GM19240 (cell line): ENCODE results near the gene ZNRF1.
"Not testable (repeated sequence)": the region's sequence is repeated elsewhere in the genome, so short reads cannot be mapped to it uniquely, and the experiment has no call there.

Experiments used
- DNase-seq: peaks from one replicate; pipeline ENCODE4 v3.0.0; 2011; ENCODE audit warnings: low spot score; ENCODE audit not compliant: insufficient read length

ZNRF1 gene

DNA sequence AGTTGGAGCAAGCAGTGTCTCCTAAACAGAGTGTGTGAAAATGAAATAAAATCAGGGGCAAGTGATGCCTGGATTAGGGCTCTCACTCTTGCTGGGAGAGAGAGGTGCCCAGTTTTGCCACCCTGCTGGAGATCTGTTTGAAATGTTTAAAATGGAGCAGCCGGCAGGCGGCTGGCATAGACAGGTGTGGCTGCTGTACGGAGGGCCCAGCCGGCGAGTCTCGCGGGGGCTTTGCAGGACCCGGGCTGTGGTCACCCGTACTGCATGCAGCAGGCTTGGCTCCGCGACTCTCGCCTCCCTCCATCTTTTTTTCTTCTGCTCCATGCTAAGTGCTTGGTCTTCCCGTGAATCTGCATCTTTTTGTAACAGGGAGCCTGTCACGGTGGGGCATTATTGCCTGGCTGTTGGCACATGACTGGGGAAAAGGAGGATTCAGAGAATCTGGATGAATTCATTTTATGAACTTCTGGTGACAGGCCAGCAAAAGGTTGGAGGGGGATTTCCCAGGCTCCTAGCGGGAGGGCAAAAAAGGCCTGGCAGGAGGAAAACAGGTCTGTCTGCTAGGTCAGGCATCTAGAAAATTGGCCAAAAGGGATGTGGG lies 1.8 kb downstream of the ZNRF1 start:
- no peak for DNase-seq

- DNase-seq, result no peak
Observed at GRCh38 chr16:75002474-75002873, 3.6 kb downstream of the ZNRF1 start.

DNA sequence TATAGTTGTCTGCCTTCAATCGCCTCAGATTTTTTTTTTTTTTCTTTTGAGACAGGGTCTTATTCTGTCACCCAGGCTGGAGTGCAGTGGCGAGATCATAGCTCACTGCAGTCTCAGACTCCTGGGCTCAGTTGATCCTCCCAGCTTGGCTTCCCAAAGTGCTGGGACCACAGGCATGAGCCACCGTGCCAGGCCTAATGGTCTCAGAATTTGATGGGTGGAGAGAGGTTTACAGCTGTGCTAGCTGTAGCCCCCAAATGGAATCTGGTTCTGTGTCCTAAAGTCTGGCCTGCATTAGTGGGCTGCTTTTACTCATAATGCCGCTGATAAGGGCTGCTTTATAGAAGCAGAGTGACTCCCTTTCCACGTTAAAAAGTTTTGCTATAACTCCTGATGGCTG lies 5.1 kb downstream of the ZNRF1 start:
- no peak for DNase-seq

DNA sequence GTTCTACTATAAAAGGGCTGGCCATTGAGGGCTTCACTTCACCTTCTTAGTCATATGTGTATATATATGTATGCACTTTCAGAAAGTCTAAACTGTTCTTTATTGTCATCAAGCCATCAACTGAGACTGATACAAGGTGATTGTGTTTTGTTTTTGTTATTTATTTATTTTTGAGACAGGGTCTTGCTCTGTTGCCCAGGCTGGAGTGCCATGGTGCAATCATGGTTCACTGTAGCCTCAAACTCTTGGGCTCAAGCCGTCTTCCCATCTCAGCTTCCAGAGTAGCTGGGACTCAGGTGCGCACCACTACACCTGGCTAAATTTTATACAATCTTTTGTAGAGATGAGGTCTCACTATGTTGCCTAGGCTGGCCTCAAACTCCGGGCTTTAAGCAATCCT lies 5.6 kb downstream of the ZNRF1 start:
- DNase-seq, result no peak

GRCh38 chr16:75005697-75006096 lies 6.9 kb downstream of the ZNRF1 start:
- no peak for DNase-seq

- no peak for DNase-seq
Observed at GRCh38 chr16:75007443-75007842, 8.6 kb downstream of the ZNRF1 start.

DNA sequence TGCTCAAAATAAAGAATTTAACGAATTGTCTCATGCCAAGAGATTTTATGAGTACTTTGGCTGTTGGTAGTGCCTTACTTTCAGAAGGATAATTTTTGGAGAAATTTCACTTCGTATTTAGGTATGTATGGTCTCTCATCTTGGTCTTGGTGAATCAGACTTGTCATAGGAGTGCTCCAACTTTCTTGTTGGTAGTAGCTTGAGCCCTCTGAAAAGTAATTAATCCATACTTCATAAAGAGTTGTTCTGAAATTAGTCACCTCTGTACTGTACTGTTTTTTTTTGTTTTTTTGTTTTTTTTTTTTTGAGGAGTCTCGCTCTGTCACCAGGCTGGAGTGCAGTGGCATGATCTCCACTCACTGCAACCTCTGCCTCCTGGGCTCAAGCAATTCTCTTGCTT lies 11.6 kb downstream of the ZNRF1 start:
- DNase-seq, result no peak

GRCh38 chr16:75011634-75012307 lies 12.9 kb downstream of the ZNRF1 start:
- no peak for DNase-seq

DNA sequence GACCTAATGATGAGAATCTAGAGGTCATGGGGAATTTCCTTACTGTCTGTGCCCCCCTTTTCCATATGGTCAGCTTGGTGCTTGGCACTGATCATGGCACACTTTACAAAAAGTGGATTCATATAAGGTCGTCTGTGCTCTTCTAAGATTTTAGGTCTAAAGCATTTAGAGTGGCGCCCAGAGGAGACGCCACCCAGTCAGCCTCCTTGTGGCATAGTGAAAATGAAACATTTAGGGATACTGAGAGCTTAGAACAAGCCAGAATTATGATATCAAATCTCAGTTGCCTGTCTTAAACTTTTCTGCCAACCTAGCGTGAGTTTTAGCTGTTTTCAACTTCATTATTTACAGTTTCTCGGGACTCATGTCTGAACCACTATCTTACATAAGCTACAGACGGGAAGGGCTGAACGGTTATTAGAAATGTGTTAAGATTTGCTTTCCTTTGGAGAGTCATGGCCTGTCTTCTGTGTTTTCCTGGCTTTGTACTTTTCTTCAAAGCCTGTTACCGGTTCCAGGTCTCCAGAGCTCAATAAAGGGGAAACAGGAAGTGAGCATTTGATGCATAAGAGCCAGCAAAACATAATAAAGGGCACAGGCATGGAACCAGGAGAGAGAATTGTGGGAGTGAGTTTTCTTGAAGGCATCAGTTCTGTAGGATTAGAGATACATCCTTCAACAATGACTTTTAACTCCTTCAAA lies 13.7 kb downstream of the ZNRF1 start:
- no peak for DNase-seq

DNA sequence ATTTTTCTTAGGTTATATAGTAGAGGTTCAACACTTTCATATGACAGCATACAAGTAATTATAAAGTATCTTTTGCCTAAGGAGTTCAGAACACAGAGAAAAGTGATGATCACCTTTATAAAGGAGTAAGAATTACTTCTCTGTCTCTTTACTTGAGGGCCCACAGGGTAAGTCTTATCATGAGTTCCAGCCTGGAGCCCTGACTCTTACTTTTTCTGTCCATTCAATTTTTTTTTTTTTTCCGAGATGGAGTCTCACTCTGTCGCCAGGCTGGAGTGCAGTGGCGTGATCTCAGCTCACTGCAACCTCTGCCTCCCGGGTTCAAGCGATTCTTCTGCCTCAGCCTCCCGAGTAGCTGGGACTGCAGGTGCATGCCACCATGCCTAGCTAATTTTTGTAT lies 14.3 kb downstream of the ZNRF1 start:
- not testable (repeated sequence) for DNase-seq

DNA sequence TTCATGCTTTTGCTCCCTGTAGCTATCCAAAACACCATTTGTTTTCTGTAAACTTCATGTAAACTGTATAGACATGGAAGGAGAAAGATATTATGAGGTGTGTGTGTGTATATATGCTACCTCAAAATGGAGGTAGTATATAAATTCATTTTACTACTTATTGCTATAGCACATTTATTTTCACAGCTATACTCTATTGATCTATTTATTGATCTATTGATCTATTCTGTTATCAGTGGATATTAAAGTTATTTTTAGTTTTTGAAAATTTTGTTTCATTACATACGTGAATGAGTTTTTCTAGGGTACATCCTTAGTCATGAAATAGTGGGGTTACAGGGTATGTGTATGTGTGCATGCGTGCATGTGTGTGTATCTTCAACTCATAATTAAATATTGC lies 15.5 kb downstream of the ZNRF1 start:
- no peak for DNase-seq

DNA sequence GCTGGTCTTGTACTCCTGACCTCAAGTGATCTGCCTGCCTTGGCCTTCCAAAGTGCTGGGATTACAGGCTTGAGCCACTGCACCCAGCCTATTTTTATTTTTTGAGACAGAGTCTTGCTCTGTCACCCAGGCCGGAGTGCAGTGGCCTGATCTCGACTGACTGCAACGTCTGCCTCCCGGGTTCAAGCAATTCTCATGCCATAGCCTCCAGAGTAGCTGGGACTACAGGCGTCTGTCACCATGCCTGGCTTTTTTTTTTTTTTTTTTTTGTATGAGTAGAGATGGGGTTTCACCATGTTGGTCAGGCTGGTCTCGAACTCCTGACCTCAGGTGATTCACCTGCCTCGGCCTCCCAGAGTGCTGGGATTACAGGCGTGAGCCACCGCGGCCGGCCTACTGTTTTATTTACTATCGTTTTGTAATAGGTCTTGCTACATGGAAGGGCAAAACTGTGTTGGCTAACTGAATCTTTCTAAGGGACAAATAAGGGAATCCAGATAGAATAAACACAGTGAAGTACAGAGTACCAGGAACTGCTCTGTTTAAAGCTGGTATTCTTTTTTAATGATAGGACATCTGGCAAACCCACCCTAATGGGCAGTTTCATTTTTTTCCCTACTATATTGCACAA lies 17.7 kb downstream of the ZNRF1 start:
- DNase-seq, result not testable (repeated sequence)

GRCh38 chr16:75017670-75018525 lies 19.1 kb downstream of the ZNRF1 start:
- DNase-seq, result no peak

GRCh38 chr16:75019007-75019406 lies 20.2 kb downstream of the ZNRF1 start:
- DNase-seq, result no peak

GRCh38 chr16:75019586-75019985 lies 20.8 kb downstream of the ZNRF1 start:
- no peak for DNase-seq

- no peak for DNase-seq
Observed at GRCh38 chr16:75021410-75021809, 22.6 kb downstream of the ZNRF1 start.

DNA sequence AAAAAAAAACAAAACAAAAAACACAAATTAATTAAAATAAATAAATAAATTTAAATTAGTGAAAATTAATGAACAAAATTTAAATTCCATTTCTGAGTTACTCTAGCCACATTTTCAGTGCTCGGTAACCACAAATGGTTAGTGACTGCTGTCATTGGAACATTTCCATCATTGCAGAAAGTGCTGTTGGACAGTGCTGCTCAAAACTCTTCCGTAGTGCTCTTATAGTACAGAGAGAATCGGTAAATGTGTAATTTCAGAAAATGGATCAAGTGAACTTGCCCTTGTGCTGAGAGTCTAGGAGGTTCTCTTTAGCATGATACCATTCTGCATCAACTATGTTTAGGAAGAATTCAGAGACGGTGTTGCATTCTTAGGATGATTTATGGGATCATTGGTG lies 23.7 kb downstream of the ZNRF1 start:
- DNase-seq, result no peak

DNA sequence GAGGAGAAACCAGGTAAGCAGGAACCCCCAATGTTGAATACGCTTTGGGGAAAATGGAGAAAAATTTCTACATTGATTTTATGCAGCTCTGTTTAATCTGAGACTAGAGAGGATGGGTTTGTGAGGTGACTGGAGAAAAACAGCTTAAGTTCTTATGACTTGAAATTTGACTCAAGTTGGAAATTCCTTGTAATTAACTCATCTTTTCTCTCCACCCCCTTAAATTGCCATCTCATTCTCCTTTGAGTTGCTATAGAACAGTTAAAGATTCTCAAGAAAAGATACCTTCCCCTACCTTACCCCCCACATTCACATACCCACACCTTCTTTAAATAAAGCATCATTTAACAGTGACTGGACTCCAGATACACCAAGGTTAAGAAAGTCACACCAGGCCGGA lies 24.2 kb downstream of the ZNRF1 start:
- no peak for DNase-seq

GRCh38 chr16:75024182-75024581 lies 25.4 kb downstream of the ZNRF1 start:
- DNase-seq, result no peak

DNA sequence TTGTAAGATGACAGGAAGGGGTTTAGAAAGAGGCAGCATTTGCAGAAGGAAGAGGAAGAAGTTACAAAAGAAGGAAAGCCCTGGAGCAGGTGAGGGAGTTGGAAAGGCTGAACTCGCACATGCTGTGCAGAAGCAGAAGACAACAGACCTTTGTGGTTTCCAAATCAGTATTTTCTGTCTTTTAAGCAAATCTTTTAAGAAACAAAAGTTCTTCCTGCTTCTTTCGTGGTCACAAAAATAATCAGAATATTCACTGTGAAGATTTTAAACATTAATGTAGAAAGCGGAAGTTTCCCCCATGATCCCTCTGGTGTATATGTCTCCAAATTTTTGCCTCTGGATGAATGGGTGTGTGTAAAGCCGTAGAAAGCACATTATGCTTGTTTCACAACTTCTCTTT lies 25.8 kb downstream of the ZNRF1 start:
- DNase-seq, result no peak

- DNase-seq, result no peak
Observed at GRCh38 chr16:75025761-75026160, 26.9 kb downstream of the ZNRF1 start.
